HG03442 (cell line): ENCODE results near the gene ZNF41.

Source experiments
- ATAC-seq: cut with Tn5 transposase; IDR thresholded peaks from one replicate; pipeline ENCODE4 v1.9.1; 2021; ENCODE audit warnings: mild to moderate bottlenecking, moderate library complexity; ENCODE audit not compliant: unreplicated experiment

Gene ZNF41

DNA sequence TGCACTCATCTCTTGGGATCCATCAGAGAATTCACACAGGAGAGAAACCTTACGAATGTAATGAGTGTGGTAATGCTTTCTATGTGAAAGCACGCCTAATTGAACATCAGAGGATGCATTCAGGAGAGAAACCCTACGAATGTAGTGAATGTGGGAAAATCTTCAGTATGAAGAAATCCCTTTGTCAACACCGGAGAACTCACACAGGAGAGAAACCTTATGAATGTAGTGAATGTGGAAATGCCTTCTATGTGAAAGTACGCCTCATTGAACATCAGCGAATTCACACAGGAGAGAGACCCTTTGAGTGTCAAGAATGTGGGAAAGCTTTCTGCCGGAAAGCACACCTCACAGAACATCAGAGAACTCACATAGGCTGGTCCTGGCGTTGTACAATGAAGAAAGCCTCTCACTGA, 69.8 kb downstream of the ZNF41 start:
- ATAC-seq: no peak
